Measurements from ENCODE around the gene LY6G5B.

DNA sequence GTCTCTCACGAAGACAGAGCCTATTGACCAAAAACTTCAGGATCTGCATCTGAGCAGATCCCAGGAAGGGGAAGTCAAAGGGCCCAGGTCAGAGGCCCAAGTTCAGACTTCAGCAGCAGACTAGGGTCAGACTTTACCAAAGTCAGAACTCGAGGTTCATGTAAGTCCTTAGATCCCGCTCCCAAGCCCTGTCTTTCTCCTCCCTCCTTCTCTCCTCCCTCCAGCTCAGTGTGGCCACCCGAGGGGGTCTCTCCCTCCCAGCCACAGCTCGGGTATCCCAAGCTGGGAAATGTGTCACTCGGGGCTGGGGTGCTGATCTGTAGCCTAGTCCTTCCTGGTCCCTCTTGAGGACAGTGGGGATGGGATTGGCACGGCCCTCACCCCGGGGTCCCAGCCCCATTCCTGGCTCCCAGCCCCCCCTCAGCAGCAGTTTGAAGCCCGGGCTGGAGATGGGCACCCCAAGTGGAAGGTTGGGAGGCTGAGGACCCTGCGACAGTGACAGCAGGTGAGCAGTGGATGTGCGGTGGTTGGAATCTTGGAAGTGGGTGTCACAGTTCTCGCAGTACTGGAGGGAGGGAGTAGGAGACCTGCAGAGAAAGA lies 7.6 kb upstream of the LY6G5B start:
- TF ChIP-seq, protein P1, sequence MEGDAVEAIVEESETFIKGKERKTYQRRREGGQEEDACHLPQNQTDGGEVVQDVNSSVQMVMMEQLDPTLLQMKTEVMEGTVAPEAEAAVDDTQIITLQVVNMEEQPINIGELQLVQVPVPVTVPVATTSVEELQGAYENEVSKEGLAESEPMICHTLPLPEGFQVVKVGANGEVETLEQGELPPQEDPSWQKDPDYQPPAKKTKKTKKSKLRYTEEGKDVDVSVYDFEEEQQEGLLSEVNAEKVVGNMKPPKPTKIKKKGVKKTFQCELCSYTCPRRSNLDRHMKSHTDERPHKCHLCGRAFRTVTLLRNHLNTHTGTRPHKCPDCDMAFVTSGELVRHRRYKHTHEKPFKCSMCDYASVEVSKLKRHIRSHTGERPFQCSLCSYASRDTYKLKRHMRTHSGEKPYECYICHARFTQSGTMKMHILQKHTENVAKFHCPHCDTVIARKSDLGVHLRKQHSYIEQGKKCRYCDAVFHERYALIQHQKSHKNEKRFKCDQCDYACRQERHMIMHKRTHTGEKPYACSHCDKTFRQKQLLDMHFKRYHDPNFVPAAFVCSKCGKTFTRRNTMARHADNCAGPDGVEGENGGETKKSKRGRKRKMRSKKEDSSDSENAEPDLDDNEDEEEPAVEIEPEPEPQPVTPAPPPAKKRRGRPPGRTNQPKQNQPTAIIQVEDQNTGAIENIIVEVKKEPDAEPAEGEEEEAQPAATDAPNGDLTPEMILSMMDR (IDR thresholded peaks at IDR 0.05), result no peak
- TF ChIP-seq POLR2A (IDR thresholded peaks at IDR 0.05; ENCODE audit: low read depth), result no peak
